H1 (cell line): ENCODE measurements around the gene ABHD16A. TPM values are rescaled to one million over a fixed set of nuclear protein-coding genes. Genes with fewer than 3 reads are reported as not detected.

ENCODE experiments used
- CTCF ChIA-PET: fragments of 300-600 bp; sonication (Branson Sonifier 250); formaldehyde crosslinking; loops from one replicate; lab custom pipeline; 2021; ENCODE audit not compliant: partially characterized antibody; lab: Charles Lee
- POLR2A ChIA-PET: fragments of 300-600 bp; sonication (Branson Sonifier 250); formaldehyde crosslinking; loops from one replicate; lab custom pipeline; 2021; ENCODE audit warnings: inconsistent platforms; ENCODE audit not compliant: partially characterized antibody; lab: Charles Lee
- DNase-seq, 2 experiments: peaks; one replicate each; pipeline versions ENCODE4 v3.0.0 to v3.0.0-alpha.2; 2010 to 2022; ENCODE audit warnings: low spot score in 2 of 2, low read depth in 1 of 2, mixed read lengths in 1 of 2
- FAIRE-seq: peaks from 2 replicates; lab custom pipeline; 2011; peaks lifted over from hg19 to GRCh38; lab: Jason Lieb, UNC
- H2AFZ ChIP-seq: 2 replicates; pipeline ENCODE4 v1.8.1; 2012; ENCODE audit warnings: low read length, inconsistent platforms
- H2AK5ac ChIP-seq: 2 replicates; pipeline ENCODE4 v1.6.1; 2013; ENCODE audit warnings: low read depth, low read length
- H2BK120ac ChIP-seq: replicated peaks from 2 replicates; pipeline ENCODE3; 2013; ENCODE audit warnings: low read depth, low read length, inconsistent platforms
- H2BK12ac ChIP-seq: 2 replicates; pipeline ENCODE4 v1.6.1; 2013; ENCODE audit warnings: low read depth, low read length
- H2BK15ac ChIP-seq: 2 replicates; pipeline ENCODE4 v1.6.1; 2013; ENCODE audit warnings: low read length
- H2BK20ac ChIP-seq: 2 replicates; pipeline ENCODE4 v1.6.1; 2013; ENCODE audit warnings: low read length
- H2BK5ac ChIP-seq: 2 replicates; pipeline ENCODE4 v1.6.1; 2013; ENCODE audit warnings: low read depth, low read length
- H3K14ac ChIP-seq: 2 replicates; pipeline ENCODE4 v1.6.1; 2013; ENCODE audit warnings: inconsistent platforms; ENCODE audit not compliant: insufficient read length
- H3K18ac ChIP-seq: 2 replicates; pipeline ENCODE4 v1.6.1; 2013; ENCODE audit warnings: low read length; ENCODE audit errors: extremely low read depth
- H3K23ac ChIP-seq: 2 replicates; pipeline ENCODE4 v1.6.1; 2013; ENCODE audit warnings: inconsistent platforms; ENCODE audit not compliant: insufficient read length
- H3K23me2 ChIP-seq: 2 replicates; pipeline ENCODE4 v1.6.1; 2013; ENCODE audit warnings: low read depth, low read length
- H3K27ac ChIP-seq: 2 replicates; pipeline ENCODE4 v1.6.1; 2011; ENCODE audit warnings: low read depth, low read length, inconsistent platforms
- H3K27me3 ChIP-seq, 4 experiments: replicated peaks in 1 of 4; 1 replicate in 1 of 4; 2 replicates in 3 of 4; pipeline versions ENCODE4 v1.6.1 to v1.8.1; 2011 to 2013; ENCODE audit warnings: low read length in 3 of 4, mild to moderate bottlenecking in 3 of 4, inconsistent platforms in 2 of 4, mixed read lengths in 2 of 4, moderate library complexity in 1 of 4; ENCODE audit not compliant: control insufficient read depth in 3 of 4, insufficient read depth in 3 of 4; ENCODE audit errors: extremely low read depth in 1 of 4
- H3K36me3 ChIP-seq, 4 experiments: 2 replicates each; pipeline versions ENCODE4 v1.6.1 to v1.8.1; 2011 to 2013; ENCODE audit warnings: mild to moderate bottlenecking in 4 of 4, low read length in 3 of 4, moderate library complexity in 2 of 4, control low read depth in 1 of 4, inconsistent platforms in 1 of 4; ENCODE audit not compliant: insufficient read depth in 4 of 4, control insufficient read depth in 2 of 4
- H3K4ac ChIP-seq: replicated peaks from 2 replicates; pipeline ENCODE3; 2013; ENCODE audit warnings: low read length, low read depth, mixed read lengths, inconsistent platforms; ENCODE audit not compliant: insufficient read length
- H3K4me1 ChIP-seq, 4 experiments: replicated peaks in 1 of 4; 1 replicate in 1 of 4; 2 replicates in 3 of 4; pipeline versions ENCODE4 v1.6.1 to v1.8.1; 2011 to 2013; ENCODE audit warnings: low read length in 3 of 4, inconsistent platforms in 2 of 4, mixed read lengths in 1 of 4; ENCODE audit not compliant: insufficient read depth in 4 of 4, control insufficient read depth in 3 of 4
- H3K4me2 ChIP-seq, 2 experiments: 2 replicates each; pipeline versions ENCODE4 v1.6.1 to v1.8.1; 2011 to 2013; ENCODE audit warnings: low read depth in 2 of 2, low read length in 2 of 2, control low read depth in 1 of 2, inconsistent platforms in 1 of 2, mild to moderate bottlenecking in 1 of 2; ENCODE audit not compliant: insufficient read depth in 1 of 2
- H3K4me3 ChIP-seq, 4 experiments: fragments of 200-600, 300-600 bp in 1 of 4; sonication (generic), shearing (Covaris generic), sonication (Bioruptor Twin) in 1 of 4; 2 replicates each; pipeline versions ENCODE4 v1.5.1 to v1.8.1; 2011 to 2016; ENCODE audit warnings: low read length in 4 of 4, low read depth in 3 of 4, control low read depth in 2 of 4, inconsistent platforms in 2 of 4, mild to moderate bottlenecking in 2 of 4, mixed read lengths in 1 of 4, moderate library complexity in 1 of 4; ENCODE audit not compliant: insufficient read depth in 2 of 4; ENCODE audit errors: extremely low read depth in 1 of 4
- H3K56ac ChIP-seq: replicated peaks from 2 replicates; pipeline ENCODE3; 2013; ENCODE audit warnings: low read depth, mild to moderate bottlenecking, mixed read lengths, low read length, inconsistent platforms; ENCODE audit not compliant: insufficient read length
- H3K79me1 ChIP-seq: 2 replicates; pipeline ENCODE4 v1.6.1; 2013; ENCODE audit warnings: low read depth, low read length, control low read depth
- H3K79me2 ChIP-seq, 2 experiments: 2 replicates each; pipeline versions ENCODE4 v1.6.1 to v1.8.1; 2012 to 2013; ENCODE audit warnings: low read length in 2 of 2, mild to moderate bottlenecking in 2 of 2, inconsistent platforms in 1 of 2; ENCODE audit not compliant: insufficient read depth in 2 of 2, control insufficient read depth in 1 of 2
- H3K9ac ChIP-seq, 4 experiments: replicated peaks in 1 of 4; 1 replicate in 1 of 4; 2 replicates in 3 of 4; pipeline versions ENCODE4 v1.6.1 to v1.8.1; 2011 to 2013; ENCODE audit warnings: low read depth in 3 of 4, low read length in 3 of 4, control low read depth in 2 of 4, mild to moderate bottlenecking in 2 of 4, moderate library complexity in 2 of 4, inconsistent platforms in 1 of 4; ENCODE audit errors: extremely low read depth in 1 of 4
- H3K9me3 ChIP-seq, 2 experiments: 2 replicates each; pipeline versions ENCODE4 v1.6.1 to v1.8.1; 2012 to 2013; ENCODE audit warnings: mild to moderate bottlenecking in 2 of 2, moderate library complexity in 2 of 2, control low read depth in 1 of 2, inconsistent platforms in 1 of 2, low read depth in 1 of 2, low read length in 1 of 2, mixed read lengths in 1 of 2; ENCODE audit not compliant: insufficient read depth in 2 of 2
- H4K20me1 ChIP-seq, 2 experiments: replicated peaks in 1 of 2; 2 replicates each; pipeline versions ENCODE3 to v1.8.1; 2011 to 2013; ENCODE audit warnings: inconsistent platforms in 2 of 2, low read length in 2 of 2, mild to moderate bottlenecking in 1 of 2; ENCODE audit not compliant: insufficient read depth in 2 of 2, control insufficient read depth in 1 of 2
- H4K5ac ChIP-seq: 2 replicates; pipeline ENCODE4 v1.6.1; 2013; ENCODE audit warnings: low read length, low read depth, mixed read lengths, inconsistent platforms; ENCODE audit not compliant: insufficient read length
- H4K8ac ChIP-seq: 2 replicates; pipeline ENCODE4 v1.8.0; 2013; ENCODE audit warnings: mild to moderate bottlenecking, moderate library complexity, low read length, inconsistent platforms; ENCODE audit not compliant: insufficient read depth; ENCODE audit errors: extremely low read depth
- H4K91ac ChIP-seq: replicated peaks from 2 replicates; pipeline ENCODE3; 2013; ENCODE audit warnings: low read length, mixed read lengths, inconsistent platforms; ENCODE audit not compliant: insufficient read length
- CTBP2 ChIP-seq: IDR thresholded peaks from 2 replicates; pipeline ENCODE4 v1.7.0; 2011; ENCODE audit warnings: borderline replicate concordance, mild to moderate bottlenecking, moderate library complexity, mixed read lengths, low read length; ENCODE audit not compliant: insufficient read depth, insufficient read length
- EGR1 ChIP-seq: IDR thresholded peaks from 2 replicates; pipeline ENCODE4 v1.6.1; 2011; ENCODE audit warnings: low read depth, low read length, borderline replicate concordance
- MAFK ChIP-seq: IDR thresholded peaks from 2 replicates; pipeline ENCODE4 v1.6.1; 2012; ENCODE audit warnings: low read depth, mild to moderate bottlenecking, improper control_type of control experiment, low read length
- NRF1 ChIP-seq: IDR thresholded peaks from 2 replicates; pipeline ENCODE4 v1.6.1; 2011; ENCODE audit warnings: mild to moderate bottlenecking, low read depth, low read length, improper control_type of control experiment
- SAP30 ChIP-seq: fragments of 300-600 bp; sonication (generic); IDR thresholded peaks from 2 replicates; pipeline ENCODE4 v1.7.1; 2012; ENCODE audit warnings: low read length, moderate library complexity, mild to moderate bottlenecking, inconsistent platforms; ENCODE audit not compliant: insufficient read depth, insufficient replicate concordance
- WGBS, 2 experiments: shearing (Covaris generic) in 1 of 2; methylation state at CpG; one replicate each; pipeline versions ENCODE4 v1.1.6 to v1.1.7; 2013 to 2015; ENCODE audit warnings: low lambda C conversion rate in 2 of 2, mixed read lengths in 2 of 2, inconsistent platforms in 1 of 2, low coverage in 1 of 2, missing lambda C conversion rate in 1 of 2; ENCODE audit not compliant: insufficient replicate concordance in 2 of 2, insufficient coverage in 1 of 2, insufficient read length in 1 of 2; ENCODE audit errors: extremely low coverage in 1 of 2, missing lambda C conversion rate in 1 of 2; 5-methylcytosine and 5-hydroxymethylcytosine counted together
- polyA plus RNA-seq, 7 experiments: library from polyadenylated mRNA; depleted of rRNA in 3 of 7; stranded (reverse) in 5 of 7; unstranded in 2 of 7; fragments of >200 nt in 5 of 7; fragments of 200-250 nt in 2 of 7; gene quantifications; 1 replicate in 5 of 7; 2 replicates in 1 of 7; 4 replicates in 1 of 7; pipeline versions ENCODE4 v1.2.1 to v1.2.3, GENCODE V29; 2011 to 2013; ENCODE audit warnings: missing spikeins in 2 of 7, mixed read lengths in 2 of 7
- total RNA-seq: library from RNA; stranded (reverse); fragmentation: NEBNext Ultra II Directional; extraction: Animal tissue kit (Norgen Biotek cat#: 25700); gene quantifications from 2 replicates; pipeline ENCODE4 v1.2.1, GENCODE V29; 2021

ABHD16A gene
- total and polyA plus RNA-seq, 2 of the 8 experiments (the other 6 are each of a cell fraction or from before 2014, with no cell fraction given): 32.9 to 40.2 TPM

DNA sequence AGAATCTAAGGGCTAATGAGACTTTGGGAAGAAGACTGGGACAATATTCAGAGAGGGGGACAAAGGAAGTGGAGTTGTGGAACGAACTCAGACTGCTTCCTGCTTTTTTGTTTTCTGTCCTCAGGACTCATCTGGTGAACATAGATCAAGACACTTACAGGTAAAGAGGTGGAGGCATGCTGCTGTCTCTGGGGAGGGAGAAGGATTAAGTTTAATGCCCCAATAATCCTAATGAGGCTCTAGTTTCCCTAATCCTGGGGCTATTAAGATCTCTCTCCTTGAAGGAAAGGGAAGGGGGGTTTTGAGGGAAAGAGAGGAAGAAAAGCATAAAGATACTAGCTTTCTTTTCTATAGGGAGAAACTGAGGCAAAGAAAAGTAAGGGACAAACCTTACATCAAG lies 41.3 kb upstream of the ABHD16A start:
- H3K56ac ChIP-seq: no peak overlapping the region
- H2AFZ ChIP-seq: no peak overlapping the region
- no peak overlapping the region for H2BK12ac ChIP-seq
- no peaks in the 10 kb centered on the region; a peak in 1 of 4 replicates for H3K9me3 ChIP-seq
- no peaks in the 10 kb centered on the region; the same call in none of the 2 replicates for H3K23me2 ChIP-seq
- no peak overlapping the region for H3K4me2 ChIP-seq
- no peak for FAIRE-seq
- no peak overlapping the region for H3K23ac ChIP-seq
- no peak overlapping the region for H4K91ac ChIP-seq
- no peak overlapping the region for H2BK20ac ChIP-seq
- H3K27me3 ChIP-seq: no peaks in the 10 kb centered on the region
- ChIA-PET POLR2A (interaction anchor here (0.7 to 1.1 kb wide), 3 partner anchors 11 to 35 kb away, joined by 3 to 4 read pairs (median 4); no protein-coding TSS in a partner anchor), CTCF (interaction anchor here (1.7 kb wide), 1 partner anchor 29 kb away, joined by 3 read pairs; no protein-coding TSS in a partner anchor)
- no peak overlapping the region for H3K14ac ChIP-seq
- no peak overlapping the region for H3K4ac ChIP-seq
- H3K18ac ChIP-seq: no peak overlapping the region
- 93% methylated on average over 1 of the region's 1 CpG; no CpG with 5 or more reads in 1 of the 2 experiments for WGBS, 2 experiments
- 0 out of 2 replicates have a peak overlapping the region, but pooled peaks have one; percentile 10 for H3K27ac ChIP-seq
- H3K79me2 ChIP-seq: no peaks in the 10 kb centered on the region
- no peak overlapping the region for H2AK5ac ChIP-seq
- H4K5ac ChIP-seq: no peak overlapping the region
- DNase-seq: no peak
- H3K9ac ChIP-seq: no peak overlapping the region
- peaks cover 0 to 5% (median 2%) of the 10 kb centered on the region in 4 experiments; a peak in 4 of 7 replicates for H3K4me1 ChIP-seq
- H3K36me3 ChIP-seq: peaks cover 0 to 16% (median 0%) of the 10 kb centered on the region in 4 experiments; a peak in 4 of 8 replicates
- no peak overlapping the region for H2BK15ac ChIP-seq
- H4K20me1 ChIP-seq: no peaks in the 10 kb centered on the region
- no peak overlapping the region for H3K4me3 ChIP-seq
- H3K79me1 ChIP-seq: no peaks in the 10 kb centered on the region
- no peak overlapping the region for H2BK5ac ChIP-seq
- no peak overlapping the region for H4K8ac ChIP-seq
- no peak overlapping the region for H2BK120ac ChIP-seq
- TF ChIP-seq NRF1 (no peak), CTBP2 (no peak), MAFK (no peak), SAP30 (no peak), EGR1 (no peak)
